ENCODE results near the gene TEX2.

GRCh38 chr17:64205804-64206203 is 57.3 kb downstream of the TEX2 start:
- no peak for TF ChIP-seq CTCF (IDR thresholded peaks at IDR 0.05; ENCODE audit: low read length)
- no peak for TF ChIP-seq EZH2 (IDR thresholded peaks at IDR 0.05; ENCODE audit: borderline replicate concordance, low read length)

Data from OCI-LY1 (cell line).